Activated T-cell treated with anti-CD3 and anti-CD28 coated beads, Interleukin-2, amount 50 U/mL, for 4 hours (primary cell): ENCODE data around the gene SUSD4. TPM values are rescaled to one million over a fixed set of nuclear protein-coding genes. Genes with fewer than 3 reads are reported as not detected.

Source experiments
- ATAC-seq, 2 donors: fragments of 200-7000 bp; cut with Tn5 transposase; one replicate each; pipeline ENCODE4 v1.10.0; 2021
- DNase-seq: peaks from one replicate; pipeline ENCODE4 v3.0.0-alpha.2; 2020
- H3K27me3 Mint-ChIP-seq: one replicate; pipeline ENCODE4 v1.8.0; 2021; ENCODE audit warnings: low read depth, mixed read lengths
- H3K36me3 Mint-ChIP-seq: one replicate; pipeline ENCODE4 v1.8.0; 2022; ENCODE audit warnings: mixed read lengths; ENCODE audit not compliant: insufficient read depth
- H3K4me1 Mint-ChIP-seq: one replicate; pipeline ENCODE4 v1.8.0; 2021; ENCODE audit warnings: low read depth, mixed read lengths
- H3K4me3 Mint-ChIP-seq: one replicate; pipeline ENCODE4 v1.8.0; 2021; ENCODE audit warnings: mild to moderate bottlenecking, moderate library complexity, mixed read lengths
- H3K9me3 Mint-ChIP-seq: one replicate; pipeline ENCODE4 v1.8.0; 2021; ENCODE audit warnings: mixed read lengths
- total RNA-seq, 3 donors: library from RNA; stranded (reverse); gene quantifications; one replicate each; pipeline ENCODE4 v1.2.1, GENCODE V29; 2021

SUSD4 gene
- total RNA-seq, 3 donors from 2014 or later: 0.58 to 2.2 (median 1.0) TPM

- Mint-ChIP-seq H3K9me3 (peaks cover 5% of the 10 kb centered on the region), H3K27me3 (peaks cover 29% of the 10 kb centered on the region), H3K36me3 (no peaks in the 10 kb centered on the region), H3K4me1 (no peaks in the 10 kb centered on the region), H3K4me3 (no peak overlapping the region)
- ATAC-seq: no peak
- DNase-seq: no peak
Observed at GRCh38 chr1:223390618-223391017, 26.6 kb upstream of the SUSD4 start.

GRCh38 chr1:223386013-223386412 is 22.0 kb upstream of the SUSD4 start:
- H3K27me3 Mint-ChIP-seq: peaks cover 9% of the 10 kb centered on the region
- H3K36me3 Mint-ChIP-seq: no peaks in the 10 kb centered on the region
- ATAC-seq: no peak
- no peaks in the 10 kb centered on the region for H3K4me1 Mint-ChIP-seq
- no peak overlapping the region for H3K4me3 Mint-ChIP-seq
- DNase-seq: no peak
- H3K9me3 Mint-ChIP-seq: no peaks in the 10 kb centered on the region

- Mint-ChIP-seq H3K4me3 (no peak overlapping the region), H3K36me3 (peaks cover 2% of the 10 kb centered on the region), H3K4me1 (no peaks in the 10 kb centered on the region), H3K9me3 (peaks cover 10% of the 10 kb centered on the region), H3K27me3 (peaks cover 7% of the 10 kb centered on the region)
- ATAC-seq: no peak
- DNase-seq: no peak
Observed at GRCh38 chr1:223378754-223379153, 14.8 kb upstream of the SUSD4 start.

GRCh38 chr1:223374064-223374610 is 10.2 kb upstream of the SUSD4 start:
- ATAC-seq (no peak), DNase-seq (no peak)
- peaks cover 2% of the 10 kb centered on the region for H3K4me1 Mint-ChIP-seq
- no peak overlapping the region for H3K4me3 Mint-ChIP-seq
- peaks cover 9% of the 10 kb centered on the region for H3K27me3 Mint-ChIP-seq
- peaks cover 2% of the 10 kb centered on the region for H3K36me3 Mint-ChIP-seq
- H3K9me3 Mint-ChIP-seq: peaks cover 10% of the 10 kb centered on the region

GRCh38 chr1:223364685-223365382 is 858 bp upstream of the SUSD4 start:
- peak; percentile 19 to 21 for ATAC-seq
- peaks cover 17% of the 10 kb centered on the region for H3K4me1 Mint-ChIP-seq
- H3K9me3 Mint-ChIP-seq: no peaks in the 10 kb centered on the region
- H3K4me3 Mint-ChIP-seq: peak overlapping the region; percentile 74
- DNase-seq: peak; percentile 9
- H3K27me3 Mint-ChIP-seq: peaks cover 14% of the 10 kb centered on the region
- no peaks in the 10 kb centered on the region for H3K36me3 Mint-ChIP-seq

GRCh38 chr1:223363057-223363855 is 720 bp downstream of the SUSD4 start:
- DNase-seq (peak; percentile 18), ATAC-seq (peak; percentile 37 to 44)
- H3K4me3 Mint-ChIP-seq: peak overlapping the region; percentile 86
- H3K36me3 Mint-ChIP-seq: no peaks in the 10 kb centered on the region
- peaks cover 14% of the 10 kb centered on the region for H3K27me3 Mint-ChIP-seq
- H3K9me3 Mint-ChIP-seq: no peaks in the 10 kb centered on the region
- peaks cover 17% of the 10 kb centered on the region for H3K4me1 Mint-ChIP-seq

GRCh38 chr1:223358826-223359225 is 5.2 kb downstream of the SUSD4 start:
- no peaks in the 10 kb centered on the region for H3K9me3 Mint-ChIP-seq
- peaks cover 16% of the 10 kb centered on the region for H3K4me1 Mint-ChIP-seq
- ATAC-seq (no peak), DNase-seq (no peak)
- no peak overlapping the region for H3K4me3 Mint-ChIP-seq
- no peaks in the 10 kb centered on the region for H3K36me3 Mint-ChIP-seq
- H3K27me3 Mint-ChIP-seq: peaks cover 11% of the 10 kb centered on the region

GRCh38 chr1:223355699-223356098 is 8.3 kb downstream of the SUSD4 start:
- ATAC-seq: no peak
- Mint-ChIP-seq H3K27me3 (no peaks in the 10 kb centered on the region), H3K4me3 (no peak overlapping the region), H3K9me3 (no peaks in the 10 kb centered on the region), H3K36me3 (no peaks in the 10 kb centered on the region), H3K4me1 (no peaks in the 10 kb centered on the region)
- DNase-seq: no peak

GRCh38 chr1:223353939-223354338 is 10.0 kb downstream of the SUSD4 start:
- no peaks in the 10 kb centered on the region for H3K36me3 Mint-ChIP-seq
- H3K27me3 Mint-ChIP-seq: no peaks in the 10 kb centered on the region
- DNase-seq: no peak
- no peaks in the 10 kb centered on the region for H3K9me3 Mint-ChIP-seq
- ATAC-seq: no peak
- H3K4me1 Mint-ChIP-seq: no peaks in the 10 kb centered on the region
- no peak overlapping the region for H3K4me3 Mint-ChIP-seq

- ATAC-seq: no peak
- Mint-ChIP-seq H3K4me3 (no peak overlapping the region), H3K9me3 (no peaks in the 10 kb centered on the region), H3K36me3 (no peaks in the 10 kb centered on the region), H3K27me3 (no peaks in the 10 kb centered on the region), H3K4me1 (no peaks in the 10 kb centered on the region)
- DNase-seq: no peak
Observed at GRCh38 chr1:223352944-223353343, 11.0 kb downstream of the SUSD4 start.

- Mint-ChIP-seq H3K36me3 (no peaks in the 10 kb centered on the region), H3K27me3 (no peaks in the 10 kb centered on the region), H3K9me3 (no peaks in the 10 kb centered on the region), H3K4me1 (no peaks in the 10 kb centered on the region), H3K4me3 (no peak overlapping the region)
- ATAC-seq (no peak), DNase-seq (no peak)
Observed at GRCh38 chr1:223350361-223350908, 13.5 kb downstream of the SUSD4 start.

- ATAC-seq: no peak
- Mint-ChIP-seq H3K27me3 (no peaks in the 10 kb centered on the region), H3K36me3 (no peaks in the 10 kb centered on the region), H3K4me1 (no peaks in the 10 kb centered on the region), H3K9me3 (no peaks in the 10 kb centered on the region), H3K4me3 (no peak overlapping the region)
- DNase-seq: no peak
Observed at GRCh38 chr1:223349241-223349640, 14.7 kb downstream of the SUSD4 start.

- Mint-ChIP-seq H3K9me3 (no peaks in the 10 kb centered on the region), H3K27me3 (no peaks in the 10 kb centered on the region), H3K4me3 (no peak overlapping the region), H3K4me1 (no peaks in the 10 kb centered on the region), H3K36me3 (no peaks in the 10 kb centered on the region)
- DNase-seq (no peak), ATAC-seq (no peak)
Observed at GRCh38 chr1:223348439-223348838, 15.5 kb downstream of the SUSD4 start.

GRCh38 chr1:223347583-223347982 is 16.4 kb downstream of the SUSD4 start:
- H3K9me3 Mint-ChIP-seq: no peaks in the 10 kb centered on the region
- DNase-seq (no peak), ATAC-seq (no peak)
- no peak overlapping the region for H3K4me3 Mint-ChIP-seq
- no peaks in the 10 kb centered on the region for H3K4me1 Mint-ChIP-seq
- no peaks in the 10 kb centered on the region for H3K36me3 Mint-ChIP-seq
- no peaks in the 10 kb centered on the region for H3K27me3 Mint-ChIP-seq
